HCT116 (cell line): ENCODE results near the gene SMC4. TPM values are rescaled to one million over a fixed set of nuclear protein-coding genes. Genes with fewer than 3 reads are reported as not detected.

Source experiments
- ATAC-seq: fragments of 200-7000 bp; cut with Tn5 transposase; 2 replicates; pipeline ENCODE4 v1.9.1; 2020; ENCODE audit warnings: mild to moderate bottlenecking, moderate library complexity
- BruUV-seq: library from RNA; stranded (reverse); fragments of 400-500 nt; replicated peaks from 2 replicates; lab custom pipeline; 2021; lab: Mats Ljungman, UMichigan
- CTCF ChIA-PET: fragments of 300-600 bp; sonication (Branson Sonifier 250); formaldehyde crosslinking; loops from one replicate; lab custom pipeline; 2021; ENCODE audit warnings: antibody characterized with exemption; lab: Charles Lee
- POLR2A ChIA-PET: fragments of 300-600, 350-600 bp; sonication (Branson Sonifier 250); formaldehyde crosslinking; loops from one replicate; lab custom pipeline; 2021; ENCODE audit warnings: antibody characterized with exemption; lab: Charles Lee
- RAD21 ChIA-PET, 2 experiments: fragments of 300-600 bp; sonication (Branson Sonifier 250); formaldehyde crosslinking; loops; one replicate each; lab custom pipeline; 2023; ENCODE audit warnings: low total read pairs in 2 of 2; ENCODE audit not compliant: uncharacterized antibody in 2 of 2, unreplicated experiment in 2 of 2, low non-redundant PET in 1 of 2; lab: Charles Lee
- DNase-seq: peaks from one replicate; pipeline ENCODE4 v3.0.0-alpha.2; 2010; ENCODE audit warnings: low read depth, low spot score
- H2AFZ ChIP-seq: fragments of 200-600 bp; shearing (Covaris generic), sonication (generic); 2 replicates; pipeline ENCODE4 v1.6.1; 2017; ENCODE audit warnings: low read depth, mixed run types, mixed read lengths, antibody characterized with exemption, low read length; ENCODE audit not compliant: poor library complexity, severe bottlenecking
- H3K27ac ChIP-seq: 2 replicates; pipeline ENCODE4 v1.5.1; 2012; ENCODE audit warnings: low read depth, low read length
- H3K27me3 ChIP-seq: fragments of 200-600 bp; sonication (generic); 2 replicates; pipeline ENCODE4 v1.6.1; 2016; ENCODE audit warnings: mixed run types, low read length, mixed read lengths; ENCODE audit not compliant: insufficient read depth
- H3K36me3 ChIP-seq, 2 experiments: fragments of 200-500 bp in 1 of 2; fragments of 200-600 bp in 1 of 2; sonication (Bioruptor generic) in 1 of 2; sonication (generic) in 1 of 2; 2 replicates each; pipeline versions ENCODE4 v1.5.1 to v1.6.1; 2014 to 2016; ENCODE audit warnings: low read length in 2 of 2, inconsistent platforms in 1 of 2, mixed read lengths in 1 of 2, mixed run types in 1 of 2; ENCODE audit not compliant: insufficient read depth in 2 of 2, control insufficient read depth in 1 of 2
- H3K4me1 ChIP-seq, 2 experiments: fragments of 200-600 bp in 1 of 2; sonication (generic) in 1 of 2; 2 replicates each; pipeline versions ENCODE4 v1.5.1 to v1.6.1; 2012 to 2017; ENCODE audit warnings: low read length in 2 of 2, inconsistent platforms in 1 of 2, mild to moderate bottlenecking in 1 of 2, mixed read lengths in 1 of 2, mixed run types in 1 of 2, moderate library complexity in 1 of 2; ENCODE audit not compliant: insufficient read depth in 2 of 2, control insufficient read depth in 1 of 2
- H3K4me2 ChIP-seq: fragments of 200-600 bp; sonication (generic); 2 replicates; pipeline ENCODE4 v1.6.1; 2017; ENCODE audit warnings: mixed run types, low read length, mixed read lengths
- H3K4me3 ChIP-seq, 2 experiments: fragments of 200-600 bp in 1 of 2; sonication (generic) in 1 of 2; replicated peaks in 1 of 2; 2 replicates each; pipeline ENCODE4 v1.5.1; 2011 to 2016; ENCODE audit warnings: low read length in 2 of 2, control low read depth in 1 of 2, low read depth in 1 of 2, mild to moderate bottlenecking in 1 of 2, mixed read lengths in 1 of 2, mixed run types in 1 of 2
- H3K79me2 ChIP-seq: fragments of 200-600 bp; sonication (generic); 2 replicates; pipeline ENCODE4 v1.6.1; 2017; ENCODE audit warnings: mild to moderate bottlenecking, mixed run types, low read length, moderate library complexity, mixed read lengths; ENCODE audit not compliant: insufficient read depth
- H3K9ac ChIP-seq: fragments of 200-600 bp; sonication (generic); 2 replicates; pipeline ENCODE4 v1.6.1; 2016; ENCODE audit warnings: low read length, mixed read lengths
- H3K9me2 ChIP-seq: fragments of 200-600 bp; sonication (generic), shearing (Covaris generic); 2 replicates; pipeline ENCODE4 v1.6.1; 2017; ENCODE audit warnings: mixed run types, mild to moderate bottlenecking, moderate library complexity; ENCODE audit not compliant: insufficient read depth
- H3K9me3 ChIP-seq, 2 experiments: fragments of 200-500 bp in 1 of 2; fragments of 200-600 bp in 1 of 2; sonication (Bioruptor generic) in 1 of 2; sonication (generic) in 1 of 2; 2 replicates each; pipeline ENCODE4 v1.6.1; 2014 to 2017; ENCODE audit warnings: low read length in 2 of 2, mixed read lengths in 2 of 2, inconsistent platforms in 1 of 2, low read depth in 1 of 2, mild to moderate bottlenecking in 1 of 2, mixed run types in 1 of 2, moderate library complexity in 1 of 2; ENCODE audit not compliant: control insufficient read depth in 1 of 2, insufficient read depth in 1 of 2
- H4K20me1 ChIP-seq: fragments of 200-600 bp; sonication (generic), shearing (Covaris generic); 2 replicates; pipeline ENCODE4 v1.6.1; 2017; ENCODE audit warnings: mixed run types, mild to moderate bottlenecking, moderate library complexity; ENCODE audit not compliant: insufficient read depth
- CEBPB ChIP-seq: IDR thresholded peaks from 2 replicates; pipeline ENCODE4 v1.6.1; 2012; ENCODE audit warnings: low read depth
- EGR1 ChIP-seq: IDR thresholded peaks from 2 replicates; pipeline ENCODE4 v1.6.1; 2012; ENCODE audit warnings: low read depth
- POLR2AphosphoS5 ChIP-seq: IDR thresholded peaks from 2 replicates; pipeline ENCODE4 v1.6.1; 2011; ENCODE audit warnings: mild to moderate bottlenecking, low read depth, low read length, moderate library complexity
- SIN3A ChIP-seq: IDR thresholded peaks from 2 replicates; pipeline ENCODE4 v1.6.1; 2012; ENCODE audit warnings: low read depth
- SRF ChIP-seq: IDR thresholded peaks from 2 replicates; pipeline ENCODE4 v1.6.1; 2012; ENCODE audit warnings: low read depth
- ZNF274 ChIP-seq: fragments of 200-500 bp; sonication (Bioruptor generic); IDR thresholded peaks from 2 replicates; pipeline ENCODE4 v1.6.1; 2014; ENCODE audit warnings: mild to moderate bottlenecking, low read depth, low read length, inconsistent platforms
- intact Hi-C: fragments of 100-400 bp; cut with micrococcal nuclease; formaldehyde crosslinking; loops from 2 replicates; pipeline ENCODE4 v1.10.0; 2022
- total RNA-seq: library from RNA; stranded (reverse); gene quantifications from one replicate; pipeline ENCODE4 v1.2.1, GENCODE V29; 2021; ENCODE audit not compliant: unreplicated experiment
- TF ChIP-seq, protein P1 (sequence below): IDR thresholded peaks from 2 replicates; pipeline ENCODE4 v1.6.1; 2012
- TF ChIP-seq, protein P2 (sequence below): IDR thresholded peaks from 2 replicates; pipeline ENCODE4 v1.6.1; 2012; ENCODE audit warnings: low read depth

SMC4 gene
- total RNA-seq, 1 experiment from 2014 or later = 123 TPM

GRCh38 chr3:160444411-160444810 lies 45.0 kb downstream of the SMC4 start:
- DNase-seq (no peak), ATAC-seq (0 out of 2 replicates have a peak, but pooled peaks have one; percentile 16)
- no peaks in the 10 kb centered on the region for H3K9me2 ChIP-seq
- H3K27ac ChIP-seq = no peak overlapping the region
- no peak overlapping the region for H3K4me3 ChIP-seq
- no peak overlapping the region for H3K4me2 ChIP-seq
- RAD21 ChIA-PET = no interaction called here
- TF ChIP-seq SIN3A = no peak
- TF ChIP-seq EGR1 = no peak
- TF ChIP-seq CEBPB = no peak
- TF ChIP-seq SRF = no peak
- TF ChIP-seq POLR2AphosphoS5 = no peak
- TF ChIP-seq ZNF274 = no peak
- TF ChIP-seq, protein P1, sequence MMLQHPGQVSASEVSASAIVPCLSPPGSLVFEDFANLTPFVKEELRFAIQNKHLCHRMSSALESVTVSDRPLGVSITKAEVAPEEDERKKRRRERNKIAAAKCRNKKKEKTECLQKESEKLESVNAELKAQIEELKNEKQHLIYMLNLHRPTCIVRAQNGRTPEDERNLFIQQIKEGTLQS = no peak
- TF ChIP-seq, protein P2, sequence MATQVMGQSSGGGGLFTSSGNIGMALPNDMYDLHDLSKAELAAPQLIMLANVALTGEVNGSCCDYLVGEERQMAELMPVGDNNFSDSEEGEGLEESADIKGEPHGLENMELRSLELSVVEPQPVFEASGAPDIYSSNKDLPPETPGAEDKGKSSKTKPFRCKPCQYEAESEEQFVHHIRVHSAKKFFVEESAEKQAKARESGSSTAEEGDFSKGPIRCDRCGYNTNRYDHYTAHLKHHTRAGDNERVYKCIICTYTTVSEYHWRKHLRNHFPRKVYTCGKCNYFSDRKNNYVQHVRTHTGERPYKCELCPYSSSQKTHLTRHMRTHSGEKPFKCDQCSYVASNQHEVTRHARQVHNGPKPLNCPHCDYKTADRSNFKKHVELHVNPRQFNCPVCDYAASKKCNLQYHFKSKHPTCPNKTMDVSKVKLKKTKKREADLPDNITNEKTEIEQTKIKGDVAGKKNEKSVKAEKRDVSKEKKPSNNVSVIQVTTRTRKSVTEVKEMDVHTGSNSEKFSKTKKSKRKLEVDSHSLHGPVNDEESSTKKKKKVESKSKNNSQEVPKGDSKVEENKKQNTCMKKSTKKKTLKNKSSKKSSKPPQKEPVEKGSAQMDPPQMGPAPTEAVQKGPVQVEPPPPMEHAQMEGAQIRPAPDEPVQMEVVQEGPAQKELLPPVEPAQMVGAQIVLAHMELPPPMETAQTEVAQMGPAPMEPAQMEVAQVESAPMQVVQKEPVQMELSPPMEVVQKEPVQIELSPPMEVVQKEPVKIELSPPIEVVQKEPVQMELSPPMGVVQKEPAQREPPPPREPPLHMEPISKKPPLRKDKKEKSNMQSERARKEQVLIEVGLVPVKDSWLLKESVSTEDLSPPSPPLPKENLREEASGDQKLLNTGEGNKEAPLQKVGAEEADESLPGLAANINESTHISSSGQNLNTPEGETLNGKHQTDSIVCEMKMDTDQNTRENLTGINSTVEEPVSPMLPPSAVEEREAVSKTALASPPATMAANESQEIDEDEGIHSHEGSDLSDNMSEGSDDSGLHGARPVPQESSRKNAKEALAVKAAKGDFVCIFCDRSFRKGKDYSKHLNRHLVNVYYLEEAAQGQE = no peak
- H3K4me1 ChIP-seq = peaks cover 5 to 22% of the 10 kb centered on the region in 2 experiments; a peak in 3 of 4 replicates
- peaks cover 5% of the 10 kb centered on the region; the same call in 1 of the 2 replicates for H4K20me1 ChIP-seq
- no peaks in the 10 kb centered on the region for H3K9me3 ChIP-seq
- CTCF ChIA-PET = no interaction called here
- BruUV-seq = no TSS peak
- no peaks in the 10 kb centered on the region for H3K27me3 ChIP-seq
- POLR2A ChIA-PET = interaction anchor here (1.1 kb wide), 1 partner anchor 234 kb away, joined by 5 read pairs; no protein-coding TSS in a partner anchor
- no peak overlapping the region for H2AFZ ChIP-seq
- intact Hi-C loops = no loop called here
- peaks cover 2 to 29% of the 10 kb centered on the region in 2 experiments; a peak in 2 of 4 replicates for H3K36me3 ChIP-seq
- H3K79me2 ChIP-seq = peaks cover 100% of the 10 kb centered on the region
- no peak overlapping the region for H3K9ac ChIP-seq
